ENCODE data around the gene TBXA2R. TPM values are rescaled to one million over a fixed set of nuclear protein-coding genes. Genes with fewer than 3 reads are reported as not detected.

The TBXA2R gene
- total and polyA plus RNA-seq, 2 of the 8 experiments (the other 6 are each of a cell fraction or from before 2014, with no cell fraction given) = 0.39 to 0.50 TPM

DNA sequence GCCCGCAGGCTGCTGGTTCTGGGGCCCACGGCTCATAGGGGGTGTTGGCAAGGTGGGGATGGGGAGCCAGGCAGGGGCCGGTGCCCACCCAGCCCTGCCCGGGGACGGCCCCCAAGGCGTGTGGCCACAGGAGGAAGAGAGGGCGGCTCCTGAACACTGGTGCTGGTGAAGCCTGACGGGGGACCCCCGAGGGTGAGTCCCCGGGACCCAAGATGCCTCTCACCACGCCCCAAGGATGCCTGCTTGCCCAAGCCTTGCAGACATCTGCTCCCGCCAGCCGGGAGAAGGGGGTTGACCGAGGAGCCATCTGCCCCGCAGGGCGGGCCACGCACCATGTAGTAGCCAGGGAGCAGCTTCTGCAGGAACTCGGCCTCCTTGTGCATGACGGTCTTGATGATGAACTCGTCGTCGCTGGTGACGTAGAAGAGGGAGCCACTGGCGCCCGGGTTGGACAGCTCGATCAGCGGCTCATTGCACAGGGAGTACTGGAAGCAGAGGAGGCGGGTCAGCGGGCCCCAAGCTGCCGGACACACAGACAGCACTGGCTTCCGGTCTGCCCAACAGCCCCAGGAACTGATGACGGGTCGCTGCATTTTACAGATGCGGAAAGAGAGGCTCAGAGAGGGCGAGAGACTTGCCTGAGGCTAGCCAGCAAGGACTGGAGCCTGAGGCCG lies 49.5 kb upstream of the TBXA2R start (continued):
- TF ChIP-seq BCL11A (IDR thresholded peaks at IDR 0.05; ENCODE audit: low read depth in 2 of 2, low read length in 2 of 2) = no peak
- TF ChIP-seq SRF (IDR thresholded peaks at IDR 0.05; ENCODE audit: low read depth, low read length) = no peak
